IMR-90 (cell line): ENCODE measurements around the gene IRF2. TPM values are rescaled to one million over a fixed set of nuclear protein-coding genes. Genes with fewer than 3 reads are reported as not detected.

ENCODE experiments used
- ATAC-seq: fragments of 200-7000 bp; cut with Tn5 transposase; 2 replicates; pipeline ENCODE4 v1.9.1; 2020; ENCODE audit warnings: low read depth, mild to moderate bottlenecking, moderate library complexity
- BruUV-seq: library from RNA; stranded (reverse); fragments of 400-500 nt; replicated peaks from 2 replicates; lab custom pipeline; 2021; lab: Mats Ljungman, UMichigan
- CTCF ChIA-PET: fragments of 300-600 bp; formaldehyde crosslinking; extraction: SDS; loops from one replicate; lab custom pipeline; 2021; ENCODE audit warnings: antibody characterized with exemption; lab: Yijun Ruan, JAX
- POLR2A ChIA-PET: fragments of 300-600 bp; sonication (Branson Sonifier 250); formaldehyde crosslinking; loops from one replicate; lab custom pipeline; 2022; ENCODE audit warnings: antibody characterized with exemption; ENCODE audit not compliant: unreplicated experiment; lab: Charles Lee
- DNase-seq: peaks from one replicate; pipeline ENCODE4 v3.0.0; 2013
- H2AFZ ChIP-seq: replicated peaks from 2 replicates; pipeline ENCODE3; 2013; ENCODE audit warnings: low read length, mild to moderate bottlenecking; ENCODE audit not compliant: poor library complexity
- H2AK5ac ChIP-seq: 2 replicates; pipeline ENCODE4 v1.6.1; 2013; ENCODE audit warnings: low read depth, low read length, inconsistent platforms
- H2AK9ac ChIP-seq: replicated peaks from 2 replicates; pipeline ENCODE3; 2013; ENCODE audit warnings: mild to moderate bottlenecking, low read depth, low read length, moderate library complexity; ENCODE audit not compliant: poor library complexity
- H2BK120ac ChIP-seq: 2 replicates; pipeline ENCODE4 v1.6.1; 2013; ENCODE audit warnings: low read depth, low read length, inconsistent platforms
- H2BK15ac ChIP-seq: 3 replicates; pipeline ENCODE4 v1.6.1; 2013; ENCODE audit warnings: low read depth, low read length, inconsistent platforms
- H2BK20ac ChIP-seq: 2 replicates; pipeline ENCODE4 v1.6.1; 2013; ENCODE audit warnings: low read depth, mild to moderate bottlenecking, inconsistent platforms, low read length, moderate library complexity
- H2BK5ac ChIP-seq: 2 replicates; pipeline ENCODE4 v1.6.1; 2013; ENCODE audit warnings: mild to moderate bottlenecking, low read depth, low read length, inconsistent platforms; ENCODE audit not compliant: poor library complexity, severe bottlenecking
- H3K14ac ChIP-seq: replicated peaks from 2 replicates; pipeline ENCODE4 v1.6.1; 2013; ENCODE audit warnings: low read depth, low read length, inconsistent platforms
- H3K18ac ChIP-seq: 2 replicates; pipeline ENCODE4 v1.6.1; 2013; ENCODE audit warnings: low read depth, low read length, control low read depth
- H3K23ac ChIP-seq: 2 replicates; pipeline ENCODE4 v1.6.1; 2013; ENCODE audit warnings: low read depth, low read length, inconsistent platforms
- H3K27ac ChIP-seq: 2 replicates; pipeline ENCODE4 v1.5.1; 2013; ENCODE audit warnings: mild to moderate bottlenecking, control low read depth, low read length; ENCODE audit not compliant: insufficient read depth
- H3K27me3 ChIP-seq: 2 replicates; pipeline ENCODE4 v1.6.1; 2013; ENCODE audit warnings: low read length; ENCODE audit not compliant: control insufficient read depth, insufficient read depth
- H3K36me3 ChIP-seq: 2 replicates; pipeline ENCODE4 v1.6.1; 2013; ENCODE audit warnings: low read length, mixed read lengths; ENCODE audit not compliant: control insufficient read depth, insufficient read depth
- H3K4ac ChIP-seq: 2 replicates; pipeline ENCODE4 v1.6.1; 2013; ENCODE audit warnings: low read depth, low read length, inconsistent platforms
- H3K4me1 ChIP-seq: 2 replicates; pipeline ENCODE4 v1.6.1; 2013; ENCODE audit warnings: low read length, mixed read lengths; ENCODE audit not compliant: control insufficient read depth, insufficient read depth
- H3K4me2 ChIP-seq: 2 replicates; pipeline ENCODE4 v1.6.1; 2013; ENCODE audit warnings: low read depth, mild to moderate bottlenecking, control low read depth, low read length, moderate library complexity
- H3K4me3 ChIP-seq: 2 replicates; pipeline ENCODE4 v1.5.1; 2013; ENCODE audit warnings: low read depth, mild to moderate bottlenecking, control low read depth, low read length, moderate library complexity; ENCODE audit not compliant: insufficient read depth
- H3K56ac ChIP-seq: 2 replicates; pipeline ENCODE4 v1.6.1; 2013; ENCODE audit warnings: low read length, inconsistent platforms; ENCODE audit not compliant: insufficient read depth; ENCODE audit errors: extremely low read depth
- H3K79me1 ChIP-seq, 2 experiments: 2 replicates each; pipeline ENCODE4 v1.6.1; 2013; ENCODE audit warnings: low read length in 2 of 2, inconsistent platforms in 1 of 2, low read depth in 1 of 2
- H3K9ac ChIP-seq: 2 replicates; pipeline ENCODE4 v1.6.1; 2013; ENCODE audit warnings: low read depth, low read length, control low read depth
- H3K9me1 ChIP-seq: 2 replicates; pipeline ENCODE4 v1.6.1; 2013; ENCODE audit warnings: low read length, inconsistent platforms; ENCODE audit not compliant: insufficient read depth
- H3K9me3 ChIP-seq: 2 replicates; pipeline ENCODE4 v1.6.1; 2013; ENCODE audit warnings: low read length; ENCODE audit not compliant: control insufficient read depth, insufficient read depth
- H4K20me1 ChIP-seq: 2 replicates; pipeline ENCODE4 v1.6.1; 2013; ENCODE audit warnings: low read length, inconsistent platforms; ENCODE audit not compliant: insufficient read depth
- H4K5ac ChIP-seq: 2 replicates; pipeline ENCODE4 v1.6.1; 2013; ENCODE audit warnings: mild to moderate bottlenecking, low read depth, low read length, control low read depth
- H4K8ac ChIP-seq, 2 experiments: 2 replicates each; pipeline ENCODE4 v1.6.1; 2013; ENCODE audit warnings: low read depth in 2 of 2, low read length in 2 of 2, control low read depth in 1 of 2, inconsistent platforms in 1 of 2
- H4K91ac ChIP-seq: 2 replicates; pipeline ENCODE4 v1.6.1; 2013; ENCODE audit warnings: low read depth, low read length, inconsistent platforms; ENCODE audit not compliant: insufficient read depth
- BHLHE40 ChIP-seq: fragments of 150-350 bp; IDR thresholded peaks from 2 replicates; pipeline ENCODE4 v1.6.1; 2016; ENCODE audit warnings: mild to moderate bottlenecking, low read depth, low read length
- FOS ChIP-seq: fragments of 150-350 bp; IDR thresholded peaks from 2 replicates; pipeline ENCODE4 v1.6.1; 2016; ENCODE audit warnings: low read depth, low read length
- NFE2L2 ChIP-seq: fragments of 150-350 bp; IDR thresholded peaks from 2 replicates; pipeline ENCODE4 v1.6.1; 2016; ENCODE audit warnings: low read depth, mild to moderate bottlenecking, low read length
- RCOR1 ChIP-seq: IDR thresholded peaks from 2 replicates; pipeline ENCODE4 v1.6.1; 2012; ENCODE audit warnings: mild to moderate bottlenecking, low read length, improper control_type of control experiment; ENCODE audit not compliant: insufficient replicate concordance
- WGBS, 2 experiments: methylation state at CpG; one replicate each; pipeline versions ENCODE4 v1.1.5 to v1.1.7; 2013; ENCODE audit warnings: missing lambda C conversion rate in 2 of 2; ENCODE audit not compliant: insufficient read length in 1 of 2; ENCODE audit errors: extremely low coverage in 2 of 2; 5-methylcytosine and 5-hydroxymethylcytosine counted together
- dilution Hi-C: fragments of 300-500 bp; cut with HindIII; formaldehyde crosslinking; loops from one replicate; pipeline ENCODE4 v1.14.3; 2018; ENCODE audit warnings: low sequenced_read_pairs; ENCODE audit not compliant: unreplicated experiment
- in situ Hi-C: fragments of 300-500 bp; cut with MboI; formaldehyde crosslinking; loops from 3 replicates; pipeline ENCODE4 v1.14.3; 2019; ENCODE audit warnings: low sequenced_read_pairs, inconsistent platforms, mixed read lengths
- intact Hi-C: fragments of 100-400 bp; cut with micrococcal nuclease; formaldehyde crosslinking; loops from 2 replicates; pipeline ENCODE4 v1.10.0; 2022
- polyA plus RNA-seq, 3 experiments: library from polyadenylated mRNA; depleted of rRNA; stranded (reverse); fragments of >200 nt; gene quantifications; 2 replicates each; pipeline ENCODE4 v1.2.3, GENCODE V29; 2012; ENCODE audit warnings: low replicate concordance in 1 of 3
- total RNA-seq: library from RNA; depleted of rRNA; stranded (reverse); fragments of >200 nt; gene quantifications from 2 replicates; pipeline ENCODE4 v1.2.3, GENCODE V29; 2012

The IRF2 gene
- total and polyA plus RNA-seq, 2 of the 4 experiments (the other 2 are of a cell fraction): 16.5 to 21.9 TPM

DNA sequence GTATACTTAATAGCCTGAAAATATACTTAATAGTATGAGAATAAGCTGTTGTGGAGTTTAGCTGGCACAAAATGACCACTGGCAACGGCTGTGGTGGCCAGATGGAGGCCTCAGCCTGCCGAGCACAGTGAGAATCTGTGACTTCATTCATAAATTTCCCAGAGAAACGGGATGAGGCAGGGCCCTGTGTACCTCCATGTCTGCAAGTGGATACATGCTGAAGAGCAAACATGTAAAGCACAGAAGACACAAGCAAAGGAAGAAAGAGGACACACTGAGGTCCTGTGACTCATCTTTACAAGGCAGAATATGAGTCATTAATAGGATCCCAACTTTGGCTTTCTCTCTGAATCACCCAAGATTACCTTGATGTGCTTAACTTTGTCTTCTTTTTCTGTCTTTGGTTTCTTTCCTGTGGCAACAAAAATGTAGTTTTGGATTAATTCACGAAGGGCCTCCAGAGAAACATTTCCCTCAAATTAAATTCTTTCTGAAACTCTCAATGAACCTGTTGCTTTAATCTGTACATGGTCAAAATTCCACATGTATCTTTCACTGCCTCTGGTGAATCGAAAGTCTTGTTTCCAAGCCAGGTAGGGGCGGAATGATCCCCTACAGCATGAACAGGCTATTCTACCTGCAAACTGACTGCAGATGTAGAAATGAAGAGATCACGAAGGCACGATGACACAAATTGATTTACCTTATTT is 56.4 kb downstream of the IRF2 start:
- Histone ChIP-seq H4K91ac (no peak overlapping the region), H3K23ac (no peak overlapping the region), H4K5ac (no peak overlapping the region), H3K4me2 (peak overlapping the region; percentile 15), H3K79me1 (peaks cover 28 to 57% of the 10 kb centered on the region in 2 experiments), H2AFZ (peak overlapping the region; percentile 54), H3K9me3 (no peaks in the 10 kb centered on the region), H3K4ac (peak overlapping the region; percentile 64), H3K27me3 (no peaks in the 10 kb centered on the region), H2AK9ac (peak overlapping the region; percentile 63), H3K27ac (peak overlapping the region; percentile 67), H4K20me1 (no peaks in the 10 kb centered on the region), H3K18ac (peak overlapping the region; percentile 21; the same call in 1 of the 2 replicates), H2BK15ac (peak overlapping the region; percentile 91; the same call in 2 of the 3 replicates), H2AK5ac (peak overlapping the region; percentile 71; the same call in 1 of the 2 replicates), H2BK20ac (peak overlapping the region; percentile 36; the same call in 1 of the 2 replicates), H3K4me3 (no peak overlapping the region), H3K4me1 (peaks cover 8% of the 10 kb centered on the region), H3K9me1 (peaks cover 10% of the 10 kb centered on the region), H4K8ac (peak overlapping the region in 1 of 2 experiments; percentile 45; a peak in 1 of 4 replicates), H3K36me3 (peaks cover 24% of the 10 kb centered on the region), H3K56ac (0 out of 2 replicates have a peak overlapping the region, but pooled peaks have one; percentile 44), H2BK5ac (peak overlapping the region; percentile 82), H3K14ac (0 out of 2 replicates have a peak overlapping the region, but pooled peaks have one; percentile 7), H3K9ac (no peak overlapping the region), H2BK120ac (peak overlapping the region; percentile 61)
- in situ Hi-C loops (no loop called here), dilution Hi-C loops (no loop called here), intact Hi-C loops (no loop called here)
- ChIA-PET CTCF (interaction anchor here (0.9 kb wide), 1 partner anchor 9 kb away, joined by 3 read pairs; no protein-coding TSS in a partner anchor), POLR2A (no interaction called here)
- TF ChIP-seq FOS (peak; percentile 99), RCOR1 (peak; percentile 17), BHLHE40 (peak; percentile 55; the same call in 1 of the 2 replicates), NFE2L2 (no peak)
- WGBS, 2 experiments: no CpG with 5 or more reads among the region's 8 CpGs
- ATAC-seq (peak; percentile 93), DNase-seq (peak; percentile 94)
- no TSS peak for BruUV-seq
